ENCODE data around the gene DAAM1. TPM values are rescaled to one million over a fixed set of nuclear protein-coding genes. Genes with fewer than 3 reads are reported as not detected.

DAAM1 gene
- total RNA-seq, 1 experiment from 2014 or later, result 11.5 TPM

DNA sequence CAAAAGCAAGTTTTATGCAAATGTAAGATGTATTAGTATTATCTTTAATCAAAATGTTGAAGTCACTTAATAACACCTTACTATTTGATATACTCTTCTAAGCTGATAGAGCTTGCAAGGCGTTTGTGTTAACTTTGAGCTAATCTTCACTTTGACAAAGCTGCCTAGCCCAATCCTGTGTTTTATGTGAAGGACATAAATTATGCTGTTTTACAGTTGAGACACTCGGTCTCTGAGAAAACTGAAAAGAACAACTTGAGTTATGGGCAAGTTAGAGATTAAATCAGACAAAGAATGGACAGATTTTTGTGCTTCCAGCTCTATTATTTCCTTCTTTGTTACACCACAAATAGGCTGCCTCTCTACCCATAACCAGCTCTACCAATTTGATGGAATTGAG lies 42.0 kb upstream of the DAAM1 start:
- Histone ChIP-seq H3K4me3 (ENCODE audit: low read depth, low read length, poor library complexity, severe bottlenecking) (no peak overlapping the region), H3K27ac (ENCODE audit: low read depth, low read length, poor library complexity, severe bottlenecking) (no peak overlapping the region), H3K9me3 (ENCODE audit: low read depth, low read length, poor library complexity, severe bottlenecking) (no peaks in the 10 kb centered on the region), H3K27me3 (replicated peaks; ENCODE audit: insufficient read depth, low read depth, low read length, poor library complexity) (no peaks in the 10 kb centered on the region), H3K36me3 (ENCODE audit: insufficient read depth, low read length, poor library complexity, severe bottlenecking) (no peaks in the 10 kb centered on the region), H3K4me1 (ENCODE audit: insufficient read depth, low read length, poor library complexity, severe bottlenecking) (no peaks in the 10 kb centered on the region)
- DNase-seq (ENCODE audit: low spot score), result no peak
- TF ChIP-seq, protein P1, sequence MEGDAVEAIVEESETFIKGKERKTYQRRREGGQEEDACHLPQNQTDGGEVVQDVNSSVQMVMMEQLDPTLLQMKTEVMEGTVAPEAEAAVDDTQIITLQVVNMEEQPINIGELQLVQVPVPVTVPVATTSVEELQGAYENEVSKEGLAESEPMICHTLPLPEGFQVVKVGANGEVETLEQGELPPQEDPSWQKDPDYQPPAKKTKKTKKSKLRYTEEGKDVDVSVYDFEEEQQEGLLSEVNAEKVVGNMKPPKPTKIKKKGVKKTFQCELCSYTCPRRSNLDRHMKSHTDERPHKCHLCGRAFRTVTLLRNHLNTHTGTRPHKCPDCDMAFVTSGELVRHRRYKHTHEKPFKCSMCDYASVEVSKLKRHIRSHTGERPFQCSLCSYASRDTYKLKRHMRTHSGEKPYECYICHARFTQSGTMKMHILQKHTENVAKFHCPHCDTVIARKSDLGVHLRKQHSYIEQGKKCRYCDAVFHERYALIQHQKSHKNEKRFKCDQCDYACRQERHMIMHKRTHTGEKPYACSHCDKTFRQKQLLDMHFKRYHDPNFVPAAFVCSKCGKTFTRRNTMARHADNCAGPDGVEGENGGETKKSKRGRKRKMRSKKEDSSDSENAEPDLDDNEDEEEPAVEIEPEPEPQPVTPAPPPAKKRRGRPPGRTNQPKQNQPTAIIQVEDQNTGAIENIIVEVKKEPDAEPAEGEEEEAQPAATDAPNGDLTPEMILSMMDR (conservative IDR thresholded peaks at IDR 0.05; ENCODE audit: low read depth, low read length), result no peak
- TF ChIP-seq EZH2 (IDR thresholded peaks at IDR 0.05; ENCODE audit: borderline replicate concordance, low read depth, low read length, poor library complexity, severe bottlenecking), result no peak
- BruUV-seq (replicated peaks), result no TSS peak
- intact Hi-C loops (cut with micrococcal nuclease; ENCODE audit: unreplicated experiment), result no loop called here
- POLR2A ChIA-PET (ENCODE audit: low non-redundant PET), result no interaction called here
- CTCF ChIA-PET, result no interaction called here

DNA sequence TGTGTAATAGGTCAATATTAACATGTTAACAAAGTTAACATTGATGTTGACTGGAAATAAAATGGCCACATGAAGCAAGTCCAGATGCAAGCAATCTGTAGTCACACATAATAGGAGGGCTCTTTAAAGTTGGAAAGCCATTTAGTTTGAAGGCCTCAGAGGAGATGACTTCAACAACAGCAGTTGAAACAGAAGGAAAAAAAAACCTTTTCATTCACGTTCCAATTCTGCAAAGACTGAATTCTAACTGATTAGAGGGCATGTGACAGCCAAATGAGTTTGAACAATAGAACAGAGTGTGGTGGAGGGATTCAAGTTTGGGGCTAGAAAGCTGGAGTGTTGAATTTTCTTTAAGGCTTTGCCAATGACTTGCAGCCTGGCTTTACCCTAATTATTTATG lies 41.5 kb upstream of the DAAM1 start:
- H3K27ac ChIP-seq (ENCODE audit: low read depth, low read length, poor library complexity, severe bottlenecking), result no peak overlapping the region
- no peaks in the 10 kb centered on the region for H3K36me3 ChIP-seq (ENCODE audit: insufficient read depth, low read length, poor library complexity, severe bottlenecking)
- no peaks in the 10 kb centered on the region for H3K9me3 ChIP-seq (ENCODE audit: low read depth, low read length, poor library complexity, severe bottlenecking)
- POLR2A ChIA-PET (ENCODE audit: low non-redundant PET), result no interaction called here
- no peaks in the 10 kb centered on the region for H3K4me1 ChIP-seq (ENCODE audit: insufficient read depth, low read length, poor library complexity, severe bottlenecking)
- TF ChIP-seq EZH2 (IDR thresholded peaks at IDR 0.05; ENCODE audit: borderline replicate concordance, low read depth, low read length, poor library complexity, severe bottlenecking), result no peak
- TF ChIP-seq, protein P1 (conservative IDR thresholded peaks at IDR 0.05; ENCODE audit: low read depth, low read length), result no peak
- no peak overlapping the region for H3K4me3 ChIP-seq (ENCODE audit: low read depth, low read length, poor library complexity, severe bottlenecking)
- no peak for DNase-seq (ENCODE audit: low spot score)
- CTCF ChIA-PET, result no interaction called here
- BruUV-seq (replicated peaks), result no TSS peak
- intact Hi-C loops (cut with micrococcal nuclease; ENCODE audit: unreplicated experiment), result no loop called here
- H3K27me3 ChIP-seq (replicated peaks; ENCODE audit: insufficient read depth, low read depth, low read length, poor library complexity), result no peaks in the 10 kb centered on the region

DNA sequence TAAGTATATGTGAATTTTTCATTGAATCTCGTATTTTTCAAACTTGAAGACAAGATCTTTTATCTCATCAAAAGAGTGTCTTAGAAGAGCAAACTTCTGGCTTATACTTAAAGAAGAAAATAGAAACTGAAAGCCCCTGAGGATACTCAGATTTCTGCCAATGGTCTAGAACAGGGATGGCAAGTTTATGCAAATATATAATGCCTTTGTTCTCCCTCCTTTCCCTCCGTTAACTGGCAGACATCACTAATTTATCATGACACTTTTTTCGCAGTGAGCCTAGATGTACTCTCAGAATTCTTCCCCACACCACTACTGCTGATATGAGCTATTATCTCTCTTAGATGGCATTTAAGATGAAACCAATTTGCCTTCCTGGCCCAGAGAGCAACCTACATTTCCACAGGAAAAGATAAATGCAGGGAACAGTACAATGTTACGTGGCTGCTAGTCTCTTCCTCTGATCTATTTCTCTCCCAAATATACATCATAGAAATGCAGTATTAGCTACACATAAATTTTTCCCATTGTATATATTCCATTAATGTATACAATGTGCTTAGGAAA lies 40.0 kb upstream of the DAAM1 start:
- Histone ChIP-seq H3K27ac (ENCODE audit: low read depth, low read length, poor library complexity, severe bottlenecking) (no peak overlapping the region), H3K4me3 (ENCODE audit: low read depth, low read length, poor library complexity, severe bottlenecking) (no peak overlapping the region), H3K36me3 (ENCODE audit: insufficient read depth, low read length, poor library complexity, severe bottlenecking) (no peaks in the 10 kb centered on the region), H3K27me3 (replicated peaks; ENCODE audit: insufficient read depth, low read depth, low read length, poor library complexity) (no peaks in the 10 kb centered on the region), H3K9me3 (ENCODE audit: low read depth, low read length, poor library complexity, severe bottlenecking) (no peaks in the 10 kb centered on the region), H3K4me1 (ENCODE audit: insufficient read depth, low read length, poor library complexity, severe bottlenecking) (no peaks in the 10 kb centered on the region)
- no peak for TF ChIP-seq EZH2 (IDR thresholded peaks at IDR 0.05; ENCODE audit: borderline replicate concordance, low read depth, low read length, poor library complexity, severe bottlenecking)
- TF ChIP-seq, protein P1 (conservative IDR thresholded peaks at IDR 0.05; ENCODE audit: low read depth, low read length), result no peak
- intact Hi-C loops (cut with micrococcal nuclease; ENCODE audit: unreplicated experiment), result no loop called here
- no TSS peak for BruUV-seq (replicated peaks)
- ChIA-PET CTCF (no interaction called here), POLR2A (ENCODE audit: low non-redundant PET) (no interaction called here)
- no peak for DNase-seq (ENCODE audit: low spot score)
